Measurements from ENCODE around the gene MYCBPAP.

Gene MYCBPAP

GRCh38 chr17:50507871-50508572, at the start of gene MYCBPAP:
Gene MYCBPAP (plus strand): TSS chr17:50508439. CDS start chr17:50508675, 236 bp downstream.
- DNase-seq (ENCODE audit: low spot score): peak; percentile 86

GRCh38 chr17:50458701-50459676, 49.2 kb upstream of the MYCBPAP start:
- no peak for DNase-seq (ENCODE audit: low spot score)

GRCh38 chr17:50459756-50460155, 48.5 kb upstream of the MYCBPAP start:
- no peak for DNase-seq (ENCODE audit: low spot score)

- DNase-seq (ENCODE audit: low spot score): no peak
Observed at GRCh38 chr17:50460831-50461526, 47.3 kb upstream of the MYCBPAP start.

- no peak for DNase-seq (ENCODE audit: low spot score)
Observed at GRCh38 chr17:50461550-50462132, 46.6 kb upstream of the MYCBPAP start.

GRCh38 chr17:50462446-50462845, 45.8 kb upstream of the MYCBPAP start:
- no peak for DNase-seq (ENCODE audit: low spot score)

- no peak for DNase-seq (ENCODE audit: low spot score)
Observed at GRCh38 chr17:50464121-50464520, 44.1 kb upstream of the MYCBPAP start.

- no peak for DNase-seq (ENCODE audit: low spot score)
Observed at GRCh38 chr17:50464736-50465135, 43.5 kb upstream of the MYCBPAP start.

GRCh38 chr17:50465171-50465570, 43.1 kb upstream of the MYCBPAP start:
- no peak for DNase-seq (ENCODE audit: low spot score)

- DNase-seq (ENCODE audit: low spot score): no peak
Observed at GRCh38 chr17:50465635-50466034, 42.6 kb upstream of the MYCBPAP start.

GRCh38 chr17:50466371-50467113, 41.7 kb upstream of the MYCBPAP start:
- DNase-seq (ENCODE audit: low spot score): no peak

GRCh38 chr17:50467114-50467854, 41.0 kb upstream of the MYCBPAP start:
- DNase-seq (ENCODE audit: low spot score): no peak

GRCh38 chr17:50467855-50468303, 40.4 kb upstream of the MYCBPAP start:
- no peak for DNase-seq (ENCODE audit: low spot score)

- peak; percentile 41 for DNase-seq (ENCODE audit: low spot score)
Observed at GRCh38 chr17:50468304-50469207, 39.7 kb upstream of the MYCBPAP start, which contains the start of gene CHAD. Gene CHAD (minus strand): TSS chr17:50468880. CDS start chr17:50468813, 67 bp downstream.

GRCh38 chr17:50469208-50469605, 39.0 kb upstream of the MYCBPAP start:
- no peak for DNase-seq (ENCODE audit: low spot score)

GRCh38 chr17:50469671-50470305, 38.5 kb upstream of the MYCBPAP start:
- no peak for DNase-seq (ENCODE audit: low spot score)

- DNase-seq (ENCODE audit: low spot score): no peak
Observed at GRCh38 chr17:50470426-50470825, 37.8 kb upstream of the MYCBPAP start.

GRCh38 chr17:50471009-50471905, 37.0 kb upstream of the MYCBPAP start:
- DNase-seq (ENCODE audit: low spot score): no peak
